GM18499 (cell line): ENCODE data around the gene KRT5.
"Not testable (repeated sequence)": the region's sequence is repeated elsewhere in the genome, so short reads cannot be mapped to it uniquely, and the experiment has no call there.

Experiments used
- ATAC-seq: cut with Tn5 transposase; IDR thresholded peaks from one replicate; pipeline ENCODE4 v1.9.1; 2021; ENCODE audit warnings: moderate number of reproducible peaks; ENCODE audit not compliant: insufficient read depth, unreplicated experiment

Gene KRT5

GRCh38 chr12:52498946-52499345, 21.2 kb downstream of the KRT5 start:
- no peak for ATAC-seq

GRCh38 chr12:52497975-52498374, 22.2 kb downstream of the KRT5 start:
- ATAC-seq, result no peak

GRCh38 chr12:52496590-52497071, 23.6 kb downstream of the KRT5 start:
- no peak for ATAC-seq

GRCh38 chr12:52496054-52496453, 24.1 kb downstream of the KRT5 start:
- ATAC-seq, result no peak

- no peak for ATAC-seq
These were observed 24.8 kb downstream of the KRT5 start for GRCh38 chr12:52495389-52495788.

- no peak for ATAC-seq
These were observed 25.7 kb downstream of the KRT5 start for GRCh38 chr12:52494518-52494917.

- ATAC-seq, result no peak
These were observed 26.1 kb downstream of the KRT5 start for GRCh38 chr12:52494100-52494499.

GRCh38 chr12:52493172-52493571, 27.0 kb downstream of the KRT5 start, which contains the start of gene KRT6A:
Gene KRT6A, minus strand, starts transcription at chr12:52493257. Its CDS starts 69 bp downstream, at chr12:52493188.
- no peak for ATAC-seq

- not testable (repeated sequence) for ATAC-seq
These were observed 27.8 kb downstream of the KRT5 start for GRCh38 chr12:52492405-52492804.

GRCh38 chr12:52491495-52491894, 28.7 kb downstream of the KRT5 start:
- ATAC-seq, result not testable (repeated sequence)

- no peak for ATAC-seq
These were observed 31.5 kb downstream of the KRT5 start for GRCh38 chr12:52488736-52489135.

GRCh38 chr12:52487744-52488443, 32.3 kb downstream of the KRT5 start:
- not testable (repeated sequence) for ATAC-seq

- ATAC-seq, result no peak
These were observed 33.0 kb downstream of the KRT5 start for GRCh38 chr12:52487211-52487610.

- no peak for ATAC-seq
These were observed 33.8 kb downstream of the KRT5 start for GRCh38 chr12:52486166-52487105.

- no peak for ATAC-seq
These were observed 40.1 kb downstream of the KRT5 start for GRCh38 chr12:52480073-52480472.

GRCh38 chr12:52477651-52478050, 42.5 kb downstream of the KRT5 start:
- ATAC-seq, result no peak

- ATAC-seq, result no peak
These were observed 46.0 kb downstream of the KRT5 start for GRCh38 chr12:52474212-52474611.

GRCh38 chr12:52473768-52474167, 46.4 kb downstream of the KRT5 start, which contains the start of gene KRT6C:
Gene KRT6C, minus strand, starts transcription at chr12:52473805. Its CDS starts 68 bp downstream, at chr12:52473737.
- ATAC-seq, result no peak

GRCh38 chr12:52469853-52470252, 50.3 kb downstream of the KRT5 start:
- no peak for ATAC-seq

- no peak for ATAC-seq
These were observed 55.3 kb downstream of the KRT5 start for GRCh38 chr12:52464897-52465296.
